ENCODE measurements around the gene C18orf32.

DNA sequence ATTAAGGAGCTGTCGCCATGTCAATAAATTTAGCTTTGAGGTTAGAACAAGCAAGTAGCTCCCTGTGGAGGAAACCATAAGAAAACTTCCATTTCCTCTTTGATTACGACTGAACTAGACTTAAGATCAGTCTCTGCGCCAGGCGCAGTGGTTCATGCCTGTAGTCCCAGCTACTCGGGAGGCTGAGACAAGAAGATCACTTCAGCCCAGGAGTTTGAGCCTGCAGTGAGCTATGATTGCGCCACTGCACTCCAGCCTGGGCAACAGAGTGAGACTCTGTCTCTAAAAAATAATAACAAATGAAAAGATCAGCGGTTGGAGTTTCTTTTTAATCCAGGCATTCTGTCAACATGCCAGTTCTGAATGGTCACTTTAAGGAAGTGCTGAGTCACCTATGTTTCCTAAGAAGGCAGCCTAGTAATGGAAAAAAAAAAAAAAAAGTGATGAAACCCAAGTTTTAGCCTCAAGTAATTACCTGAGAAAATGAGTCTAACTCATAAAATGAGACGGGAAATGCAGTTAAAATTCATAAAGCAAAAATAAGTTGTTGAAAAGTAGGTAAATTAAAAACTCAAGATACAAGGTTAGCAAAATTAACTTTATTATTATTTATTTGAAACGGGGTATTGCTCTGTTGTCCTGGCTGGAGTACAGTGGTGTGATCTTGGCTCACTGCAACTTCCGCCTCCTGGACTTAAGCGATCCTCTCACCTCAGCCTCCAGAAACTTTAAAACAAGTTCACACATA, 10.2 kb downstream of the C18orf32 start:
- TF ChIP-seq, protein P1, sequence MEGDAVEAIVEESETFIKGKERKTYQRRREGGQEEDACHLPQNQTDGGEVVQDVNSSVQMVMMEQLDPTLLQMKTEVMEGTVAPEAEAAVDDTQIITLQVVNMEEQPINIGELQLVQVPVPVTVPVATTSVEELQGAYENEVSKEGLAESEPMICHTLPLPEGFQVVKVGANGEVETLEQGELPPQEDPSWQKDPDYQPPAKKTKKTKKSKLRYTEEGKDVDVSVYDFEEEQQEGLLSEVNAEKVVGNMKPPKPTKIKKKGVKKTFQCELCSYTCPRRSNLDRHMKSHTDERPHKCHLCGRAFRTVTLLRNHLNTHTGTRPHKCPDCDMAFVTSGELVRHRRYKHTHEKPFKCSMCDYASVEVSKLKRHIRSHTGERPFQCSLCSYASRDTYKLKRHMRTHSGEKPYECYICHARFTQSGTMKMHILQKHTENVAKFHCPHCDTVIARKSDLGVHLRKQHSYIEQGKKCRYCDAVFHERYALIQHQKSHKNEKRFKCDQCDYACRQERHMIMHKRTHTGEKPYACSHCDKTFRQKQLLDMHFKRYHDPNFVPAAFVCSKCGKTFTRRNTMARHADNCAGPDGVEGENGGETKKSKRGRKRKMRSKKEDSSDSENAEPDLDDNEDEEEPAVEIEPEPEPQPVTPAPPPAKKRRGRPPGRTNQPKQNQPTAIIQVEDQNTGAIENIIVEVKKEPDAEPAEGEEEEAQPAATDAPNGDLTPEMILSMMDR (IDR thresholded peaks at IDR 0.05; ENCODE audit: low read depth, low read length): no peak
- no peak for TF ChIP-seq EZH2phosphoT487 (IDR thresholded peaks at IDR 0.05; ENCODE audit: low read depth)
